Stimulated activated CD4-positive, alpha-beta T cell treated with anti-CD3 and anti-CD28 coated beads, Interleukin-4, amount 100 ng/mL, for 24 hours (primary cell): Measurements from ENCODE around the gene PIGZ.

Source experiments
- DNase-seq: peaks from one replicate; pipeline ENCODE4 v3.0.0-alpha.2; 2020

PIGZ gene

GRCh38 chr3:196976941-196977340 lies 8.3 kb upstream of the PIGZ start:
- no peak for DNase-seq

DNA sequence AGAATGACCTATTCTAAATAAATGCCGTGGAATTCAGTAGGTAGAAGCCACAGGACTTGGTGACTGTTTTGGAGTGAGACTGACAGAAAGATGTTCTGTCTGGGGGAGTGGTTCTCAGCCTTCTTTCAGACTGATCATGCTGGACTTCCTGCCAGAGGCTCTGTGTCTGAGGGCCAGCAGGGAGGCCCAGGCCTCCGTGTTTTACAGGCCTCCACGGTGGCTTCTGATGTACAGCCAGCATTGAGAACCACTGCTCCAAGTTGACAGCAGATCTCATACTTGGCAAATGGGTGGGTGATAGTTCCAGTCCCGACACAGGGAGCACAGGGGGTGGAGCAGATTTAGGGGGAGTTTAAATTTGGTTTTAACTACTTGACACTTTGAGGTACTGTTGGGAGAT lies 6.7 kb upstream of the PIGZ start:
- DNase-seq: no peak

- DNase-seq: no peak
Measured at GRCh38 chr3:196974661-196975060, 6.0 kb upstream of the PIGZ start.

- no peak for DNase-seq
Measured at GRCh38 chr3:196971094-196971698, 2.6 kb upstream of the PIGZ start.

DNA sequence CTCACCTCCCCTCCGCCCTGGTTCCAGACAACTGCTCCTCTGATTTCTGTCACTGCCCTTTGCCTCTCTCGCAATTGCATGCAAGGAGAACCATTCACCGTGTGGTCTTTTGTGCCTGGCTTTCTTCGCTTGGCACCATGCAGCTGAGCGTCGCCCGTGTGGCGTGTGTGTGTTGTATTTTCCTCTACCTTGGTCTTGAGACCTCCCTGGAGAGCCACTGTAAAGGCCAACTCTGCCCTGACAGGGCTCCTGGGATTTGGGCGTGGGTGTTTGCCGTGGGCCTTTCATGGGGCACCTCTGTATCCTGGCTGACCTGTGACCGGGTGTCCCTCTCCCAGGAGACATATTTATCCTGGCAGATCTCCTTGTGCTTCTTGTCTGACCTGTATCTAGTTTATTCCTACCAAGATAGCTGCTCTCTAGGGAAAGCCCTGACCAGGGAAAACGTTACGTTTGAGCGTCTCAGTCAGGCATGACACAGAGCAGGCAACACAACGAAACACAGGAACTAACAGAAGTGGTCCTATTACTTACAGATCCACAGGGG lies 2.0 kb upstream of the PIGZ start:
- no peak for DNase-seq

DNA sequence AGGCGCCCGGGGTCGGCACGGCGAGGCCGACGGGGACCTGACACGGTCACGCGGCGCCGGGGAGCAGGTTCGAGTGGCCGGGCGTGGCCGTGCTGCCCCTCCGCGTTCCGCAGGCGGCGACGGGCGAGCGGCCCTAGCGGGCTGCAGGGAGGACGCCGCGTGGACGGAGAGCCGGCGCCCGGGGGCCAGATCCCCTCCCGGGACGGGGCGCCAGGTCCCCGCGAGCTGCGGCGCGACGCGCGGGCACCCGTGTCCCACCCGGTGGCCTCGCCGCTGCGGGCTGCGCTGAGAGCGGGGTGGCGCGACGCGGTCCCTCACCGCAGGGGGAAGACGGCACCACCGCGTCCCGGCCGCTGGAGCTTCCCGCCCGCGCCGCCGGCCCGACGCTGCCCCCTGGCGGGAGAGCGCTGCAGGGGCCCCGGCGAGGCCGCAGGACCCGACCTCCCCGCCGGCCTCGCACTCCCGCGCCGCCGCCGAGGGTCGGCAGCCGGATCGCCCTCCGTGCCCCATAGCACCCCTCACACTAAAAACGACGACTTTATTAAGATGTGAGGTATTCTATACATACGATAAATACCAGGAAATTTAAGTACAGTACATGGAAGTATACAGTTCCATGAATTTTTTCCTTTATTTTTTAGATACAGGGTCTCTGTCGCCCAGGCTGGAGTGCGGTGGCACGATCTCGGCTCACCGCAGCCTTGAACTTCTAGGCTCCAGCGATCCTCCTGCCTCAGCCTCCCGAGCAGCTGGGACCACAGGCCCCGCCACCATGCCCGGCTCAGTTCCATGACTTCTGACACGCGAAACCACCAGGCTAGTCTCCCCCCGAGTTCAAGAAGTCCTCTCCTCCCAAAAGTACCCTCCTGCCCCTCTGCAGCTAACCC lies 1.3 kb upstream of the PIGZ start:
- peak; percentile 68 for DNase-seq

DNA sequence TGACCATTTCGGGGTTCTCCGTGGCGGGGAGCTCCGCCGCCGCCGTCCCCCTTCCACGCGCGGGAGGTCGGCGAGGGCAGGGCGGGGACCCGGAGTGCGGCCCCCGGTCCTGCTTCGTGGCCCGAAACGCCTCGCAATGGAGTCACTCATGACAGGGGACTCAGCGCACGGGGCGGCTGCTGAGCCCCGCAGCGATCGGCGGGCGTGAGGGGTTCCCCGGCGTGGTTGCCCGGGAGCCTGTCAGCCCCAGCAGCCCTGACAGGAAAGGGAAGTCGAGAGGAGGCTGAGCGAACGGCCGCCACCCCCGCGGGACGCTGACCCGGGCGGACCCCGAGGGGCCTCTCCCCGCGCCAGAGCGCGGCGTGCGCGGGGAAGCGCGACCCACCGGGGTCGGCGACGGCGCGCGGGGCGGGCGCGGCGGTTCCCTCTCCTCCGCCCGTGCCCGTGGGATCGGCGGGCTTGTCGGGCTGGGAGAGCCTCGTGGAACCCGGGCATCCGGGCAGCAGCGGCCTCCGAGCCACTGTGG lies 564 bp upstream of the PIGZ start:
- DNase-seq: peak; percentile 26

- DNase-seq: no peak
Measured at GRCh38 chr3:196967412-196968232, 1.0 kb downstream of the PIGZ start.

DNA sequence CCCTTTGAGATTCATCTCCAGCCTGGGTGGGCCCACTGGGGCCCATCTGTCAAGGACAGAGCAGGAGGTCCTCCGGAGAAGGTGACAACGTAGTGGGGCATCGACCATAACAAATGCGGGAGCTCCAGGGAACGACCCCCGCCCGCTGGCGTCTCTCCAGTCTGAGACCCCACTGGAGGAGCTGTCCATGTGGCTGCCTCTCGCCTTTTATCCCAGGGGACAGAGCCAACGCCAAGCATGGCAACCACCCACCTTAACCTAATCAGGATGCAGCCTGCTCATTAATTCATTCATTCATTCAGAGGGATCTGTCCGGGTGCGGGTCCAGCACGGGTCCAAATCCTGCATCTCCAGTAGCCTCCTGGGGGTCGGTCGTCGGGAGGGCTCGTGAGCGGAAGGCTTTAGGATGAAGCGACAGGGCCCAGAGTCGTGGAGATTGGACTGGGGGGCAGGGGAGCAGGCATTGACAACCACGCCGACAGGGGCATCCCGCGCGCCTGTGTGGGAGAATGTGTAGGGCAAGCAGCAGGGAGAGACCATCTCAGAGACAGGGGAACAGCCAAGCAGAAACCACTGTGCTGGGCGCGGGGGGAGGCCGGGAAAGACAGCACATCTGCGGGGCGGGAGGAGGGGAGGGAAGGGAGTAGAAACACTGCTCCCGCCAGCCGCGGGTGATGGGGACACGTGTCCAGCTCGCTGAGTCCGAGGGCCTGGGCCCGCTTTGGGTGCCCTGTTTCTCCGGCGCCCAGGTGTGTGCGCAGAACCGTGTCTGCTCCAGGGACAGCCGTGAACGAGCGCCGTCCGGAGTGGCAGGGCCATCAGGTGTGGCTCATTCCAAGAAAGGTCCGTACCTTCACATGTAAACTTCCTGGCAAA lies 1.9 kb downstream of the PIGZ start:
- DNase-seq: no peak

GRCh38 chr3:196965804-196966173 lies 2.8 kb downstream of the PIGZ start:
- DNase-seq: no peak

DNA sequence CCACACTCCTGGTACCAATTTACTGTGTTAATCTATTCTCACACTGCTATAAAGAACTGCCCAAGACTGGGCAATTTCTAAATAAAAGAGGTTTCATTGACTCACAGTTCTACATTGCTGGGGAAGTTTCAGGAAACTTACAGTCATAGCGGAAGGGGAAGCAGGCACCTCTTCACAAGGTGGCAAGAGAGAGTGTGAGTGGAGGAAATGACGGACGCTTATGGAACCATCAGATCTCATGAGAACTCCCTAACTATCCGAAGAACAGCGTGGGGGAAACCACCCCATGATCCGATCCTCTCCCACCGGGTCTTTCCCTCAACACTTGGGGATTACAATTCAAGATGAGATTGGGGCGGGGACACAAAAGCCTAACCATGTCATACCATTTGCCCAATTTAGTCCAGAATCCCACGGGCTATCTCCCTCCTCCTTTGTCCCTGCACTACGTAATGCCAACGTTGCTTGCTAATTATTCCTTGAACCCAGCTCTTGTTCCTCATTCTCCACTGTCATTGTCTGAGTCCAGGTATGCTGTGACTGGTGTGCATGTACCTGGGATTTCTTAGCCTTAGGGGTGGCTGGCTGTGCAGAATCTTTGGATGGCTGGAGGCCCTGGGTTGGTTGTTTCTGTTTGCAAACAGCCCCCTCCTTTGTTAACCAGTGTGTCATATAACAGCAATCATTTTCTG lies 3.4 kb downstream of the PIGZ start:
- no peak for DNase-seq

DNA sequence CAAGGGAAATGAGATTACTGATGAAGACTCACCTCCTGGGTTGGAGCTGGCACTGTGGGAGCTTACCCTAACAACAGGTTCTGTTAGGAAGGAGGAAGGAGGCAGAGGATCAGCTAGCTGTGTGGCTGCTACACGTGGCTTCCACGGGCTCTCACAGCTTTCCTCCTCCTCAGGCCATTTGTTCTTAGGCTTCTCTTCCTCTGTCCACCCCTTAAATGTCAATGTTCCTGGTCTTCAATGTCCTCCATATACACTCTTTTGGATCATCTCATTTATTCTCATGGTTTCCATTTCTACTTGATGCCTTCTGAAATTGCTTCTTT lies 5.0 kb downstream of the PIGZ start:
- no peak for DNase-seq

DNA sequence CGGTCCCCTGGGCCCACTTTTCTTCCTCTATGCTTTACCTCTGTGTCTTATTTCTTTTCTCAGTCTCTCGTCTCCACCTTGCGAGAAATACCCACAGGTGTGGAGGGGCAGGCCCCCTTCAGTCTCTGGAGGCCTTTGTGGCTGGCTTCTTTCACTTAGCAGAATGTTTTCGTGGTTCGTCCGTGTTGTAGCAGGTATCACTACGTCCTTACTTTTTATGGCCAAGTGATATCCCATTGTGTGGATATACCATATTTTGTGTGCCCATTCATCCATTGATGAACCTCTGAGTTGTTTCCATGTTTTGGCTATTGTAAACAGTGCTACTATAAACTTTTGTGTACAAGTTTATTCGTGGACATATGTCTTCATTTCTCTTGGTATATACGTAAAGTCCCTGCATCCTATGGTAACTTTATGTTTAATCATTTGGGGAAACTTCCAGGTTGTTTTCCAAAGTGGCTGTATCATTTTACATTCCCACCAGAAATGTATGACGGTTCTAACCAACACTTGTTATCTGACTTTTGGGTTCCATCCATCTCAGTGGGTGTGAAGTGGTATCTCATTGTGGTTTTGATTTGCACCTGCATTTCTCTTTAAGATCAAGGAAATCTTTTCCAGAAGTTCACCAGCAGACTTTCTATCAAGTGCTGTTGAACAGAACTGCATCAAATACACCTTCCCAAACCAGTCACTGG lies 5.6 kb downstream of the PIGZ start:
- no peak for DNase-seq

DNA sequence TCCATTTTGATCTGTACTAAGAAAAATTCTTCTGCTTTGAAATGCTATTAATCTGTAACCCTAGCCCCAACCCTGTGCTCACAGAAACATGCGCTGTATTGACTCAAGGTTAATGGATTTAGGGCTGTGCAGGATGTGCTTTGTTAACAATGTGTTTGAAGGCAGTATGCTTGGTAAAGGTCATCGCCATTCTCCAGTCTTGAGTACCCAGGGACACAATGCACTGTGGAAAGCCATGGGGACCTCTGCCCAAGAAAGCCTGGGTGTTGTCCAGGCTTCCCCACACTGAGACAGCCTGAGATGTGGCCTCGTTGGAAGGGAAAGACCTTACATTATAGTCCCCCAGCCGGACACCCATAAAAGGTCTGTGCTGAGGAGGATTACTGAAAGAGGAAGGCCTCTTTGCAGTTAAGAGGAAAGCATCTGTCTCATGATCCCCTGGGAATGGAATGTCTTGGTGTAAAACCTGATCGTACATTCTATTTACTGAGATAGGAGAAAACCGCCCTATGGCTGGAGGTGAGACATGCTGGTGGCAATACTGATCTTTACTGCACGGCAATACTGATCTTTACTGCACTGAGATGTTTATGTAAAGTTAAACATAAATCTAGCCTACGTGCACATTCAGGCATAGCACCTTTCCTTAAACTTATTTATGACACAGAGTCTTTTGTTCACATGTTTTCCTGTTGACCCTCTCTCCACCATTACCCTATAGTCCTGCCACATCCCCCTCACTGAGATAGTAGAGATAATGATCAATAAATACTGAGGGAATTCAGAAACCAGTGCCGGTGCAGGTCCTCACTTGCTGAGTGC lies 6.3 kb downstream of the PIGZ start:
- DNase-seq: no peak

- no peak for DNase-seq
Measured at GRCh38 chr3:196954832-196955231, 13.8 kb downstream of the PIGZ start.

DNA sequence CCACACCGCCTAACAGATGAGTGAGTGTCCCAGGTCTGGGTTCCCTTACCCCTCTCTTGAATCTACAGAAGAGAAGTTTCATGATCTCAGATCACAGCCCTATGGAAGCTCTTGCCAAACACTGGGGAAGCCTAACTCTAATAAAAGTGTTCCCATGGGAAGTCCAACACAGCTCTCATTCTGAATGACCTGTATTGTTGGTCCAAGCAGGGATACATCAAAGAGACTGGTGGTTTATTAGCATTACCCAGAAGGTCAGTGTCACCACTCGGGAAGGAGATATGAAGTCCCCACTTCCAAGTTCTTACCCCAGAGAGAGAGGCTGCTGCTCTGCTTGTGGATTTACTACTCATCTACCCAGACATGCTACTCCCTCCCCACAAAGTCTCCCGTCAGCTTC lies 17.3 kb downstream of the PIGZ start:
- no peak for DNase-seq

- DNase-seq: no peak
Measured at GRCh38 chr3:196949750-196950149, 18.9 kb downstream of the PIGZ start.

GRCh38 chr3:196949285-196949619 lies 19.4 kb downstream of the PIGZ start:
- no peak for DNase-seq

- DNase-seq: no peak
Measured at GRCh38 chr3:196948442-196949284, 20.0 kb downstream of the PIGZ start.
